Chondrocyte (in vitro differentiated cells): ENCODE data around the gene NKX2-3. TPM values are rescaled to one million over a fixed set of nuclear protein-coding genes. Genes with fewer than 3 reads are reported as not detected.

Experiments
- DNase-seq: peaks from one replicate; pipeline ENCODE4 v3.0.0; 2021; ENCODE audit warnings: mixed read lengths, low spot score
- H3K27ac Mint-ChIP-seq: one replicate; pipeline ENCODE4 v1.8.0; 2021; ENCODE audit warnings: mild to moderate bottlenecking, moderate library complexity, mixed read lengths; ENCODE audit not compliant: unreplicated experiment
- H3K27me3 Mint-ChIP-seq: 2 replicates; pipeline ENCODE4 v1.8.0; 2021; ENCODE audit warnings: low read depth, mixed read lengths
- H3K36me3 Mint-ChIP-seq: 2 replicates; pipeline ENCODE4 v1.8.0; 2021; ENCODE audit warnings: low read depth, mixed read lengths
- H3K4me1 Mint-ChIP-seq: 2 replicates; pipeline ENCODE4 v1.8.0; 2021; ENCODE audit warnings: low read depth, mild to moderate bottlenecking, mixed read lengths
- H3K4me3 Mint-ChIP-seq: one replicate; pipeline ENCODE4 v1.8.0; 2021; ENCODE audit warnings: mild to moderate bottlenecking, moderate library complexity, mixed read lengths; ENCODE audit not compliant: unreplicated experiment
- H3K9me3 Mint-ChIP-seq: 2 replicates; pipeline ENCODE4 v1.8.0; 2021; ENCODE audit warnings: low read depth, mixed read lengths
- CTCF ChIP-seq: fragments of 200-600 bp; sonication (generic); IDR thresholded peaks from 2 replicates; pipeline ENCODE4 v1.5.0; 2021; ENCODE audit warnings: antibody characterized with exemption, mild to moderate bottlenecking, moderate library complexity
- total RNA-seq: library from RNA; stranded (reverse); gene quantifications from 3 replicates; pipeline ENCODE4 v1.2.1, GENCODE V29; 2021

Gene NKX2-3
- total RNA-seq, 1 donor from 2014 or later, result not detected

GRCh38 chr10:99497343-99498025, 35.3 kb upstream of the NKX2-3 start:
- no peak overlapping the region for H3K27ac Mint-ChIP-seq
- no peak for TF ChIP-seq CTCF
- no peaks in the 10 kb centered on the region for H3K4me1 Mint-ChIP-seq
- H3K36me3 Mint-ChIP-seq, result no peaks in the 10 kb centered on the region
- peaks cover 9% of the 10 kb centered on the region for H3K27me3 Mint-ChIP-seq
- H3K9me3 Mint-ChIP-seq, result peaks cover 11% of the 10 kb centered on the region
- no peak for DNase-seq
- H3K4me3 Mint-ChIP-seq, result no peak overlapping the region

GRCh38 chr10:99506416-99506815, 26.3 kb upstream of the NKX2-3 start:
- no peaks in the 10 kb centered on the region for H3K4me1 Mint-ChIP-seq
- no peak for DNase-seq
- no peaks in the 10 kb centered on the region for H3K9me3 Mint-ChIP-seq
- H3K36me3 Mint-ChIP-seq, result no peaks in the 10 kb centered on the region
- H3K27me3 Mint-ChIP-seq, result peaks cover 51% of the 10 kb centered on the region
- H3K4me3 Mint-ChIP-seq, result no peak overlapping the region
- no peak overlapping the region for H3K27ac Mint-ChIP-seq
- no peak for TF ChIP-seq CTCF

GRCh38 chr10:99507265-99507664, 25.5 kb upstream of the NKX2-3 start:
- Mint-ChIP-seq H3K27ac (no peak overlapping the region), H3K9me3 (no peaks in the 10 kb centered on the region), H3K4me1 (no peaks in the 10 kb centered on the region), H3K27me3 (peaks cover 55% of the 10 kb centered on the region), H3K36me3 (no peaks in the 10 kb centered on the region), H3K4me3 (no peak overlapping the region)
- DNase-seq, result no peak
- TF ChIP-seq CTCF, result no peak

DNA sequence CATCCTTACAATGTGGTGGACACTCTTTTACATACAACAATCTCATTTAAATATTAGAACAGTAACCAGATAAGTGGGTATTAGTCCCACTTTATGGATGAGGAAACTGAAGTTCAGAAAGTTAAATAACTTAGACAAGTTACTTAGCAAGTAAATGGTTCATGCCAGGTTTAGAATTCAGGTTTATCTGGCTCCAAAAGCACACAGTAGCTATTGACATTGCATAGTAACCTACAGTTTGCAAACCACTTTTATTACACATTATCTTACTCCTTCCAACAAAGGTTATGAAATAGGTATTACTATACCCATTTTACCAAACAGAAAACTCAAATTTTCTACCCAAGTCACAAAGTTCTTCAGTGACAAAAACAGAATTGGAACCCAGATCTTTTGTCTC, 19.7 kb upstream of the NKX2-3 start:
- no peak overlapping the region for H3K4me3 Mint-ChIP-seq
- peaks cover 1% of the 10 kb centered on the region for H3K36me3 Mint-ChIP-seq
- no peak for DNase-seq
- TF ChIP-seq CTCF, result no peak
- no peaks in the 10 kb centered on the region for H3K9me3 Mint-ChIP-seq
- H3K4me1 Mint-ChIP-seq, result no peaks in the 10 kb centered on the region
- H3K27me3 Mint-ChIP-seq, result peaks cover 65% of the 10 kb centered on the region
- H3K27ac Mint-ChIP-seq, result no peak overlapping the region

GRCh38 chr10:99519690-99520039, 13.1 kb upstream of the NKX2-3 start:
- TF ChIP-seq CTCF, result no peak
- no peak for DNase-seq
- H3K27me3 Mint-ChIP-seq, result peaks cover 84% of the 10 kb centered on the region
- no peak overlapping the region for H3K27ac Mint-ChIP-seq
- peaks cover 12% of the 10 kb centered on the region for H3K4me1 Mint-ChIP-seq
- no peaks in the 10 kb centered on the region for H3K9me3 Mint-ChIP-seq
- no peak overlapping the region for H3K4me3 Mint-ChIP-seq
- peaks cover 4% of the 10 kb centered on the region for H3K36me3 Mint-ChIP-seq
